Metanephros (tissue), 2 donors: ENCODE results near the gene UQCRC1. TPM values are rescaled to one million over a fixed set of nuclear protein-coding genes. Genes with fewer than 3 reads are reported as not detected.

Experiments used
- small RNA-seq: library from RNA; depleted of rRNA; stranded (forward); fragments of <200 nt; gene quantifications from one replicate; pipeline ENCODE3, GENCODE V24; 2014; ENCODE audit warnings: low replicate concordance
- total RNA-seq: library from RNA; depleted of rRNA; stranded (reverse); fragments of >200 nt; gene quantifications from one replicate; pipeline ENCODE4 v1.2.3, GENCODE V29; 2014

Gene UQCRC1
- 253 TPM for total RNA-seq

GRCh38 chr3:48609088-48610005 lies at the start of gene UQCRC1:
Gene UQCRC1, minus strand, starts transcription at chr3:48609646. Its CDS starts 26 bp downstream, at chr3:48609620.

GRCh38 chr3:48635222-48636021 lies 26.0 kb upstream of the UQCRC1 start, which contains the start of gene SLC26A6:
Gene SLC26A6, minus strand, starts transcription at chr3:48635461. Its CDS starts 68 bp downstream, at chr3:48635393.

GRCh38 chr3:48621461-48621869 lies 12.0 kb upstream of the UQCRC1 start, which contains the start of gene TMEM89:
Gene TMEM89, minus strand, starts transcription at chr3:48621769. Its CDS starts 13 bp downstream, at chr3:48621756.

GRCh38 chr3:48595075-48595525 lies 14.3 kb downstream of the UQCRC1 start, which contains the start of gene COL7A1:
Gene COL7A1, minus strand, starts transcription at chr3:48595329. Its CDS starts 170 bp downstream, at chr3:48595159.

GRCh38 chr3:48563382-48563918 lies 46.0 kb downstream of the UQCRC1 start, which contains the start of gene UCN2:
Gene UCN2, minus strand, starts transcription at chr3:48563781. Its CDS starts 657 bp downstream, at chr3:48563124.

GRCh38 chr3:48556796-48557626 lies 52.4 kb downstream of the UQCRC1 start, which contains the start of gene PFKFB4:
Gene PFKFB4, minus strand, starts transcription at chr3:48556803. Its CDS starts 26 bp downstream, at chr3:48556777.

Small RNA genes lying within 50 kb of the gene (small RNA-seq; reads per million reads assigned to genes)
- gene MIR6823, result not detected

Other genes with a start within 250 kb of the UQCRC1 start
- gene FBXW12, start 237.4 kb downstream of the UQCRC1 start, total RNA-seq, result 0.23 TPM
- gene PLXNB1, start 179.6 kb downstream of the UQCRC1 start, total RNA-seq, result 202 TPM
- 18.6 TPM for gene CCDC51, start 169.5 kb downstream of the UQCRC1 start, total RNA-seq
- gene TMA7, start 169.4 kb downstream of the UQCRC1 start, total RNA-seq, result 106 TPM
- 5.8 TPM for gene ATRIP, start 162.9 kb downstream of the UQCRC1 start, total RNA-seq
- gene SHISA5, start 105.5 kb downstream of the UQCRC1 start, total RNA-seq, result 67.4 TPM
- gene PFKFB4, start 52.8 kb downstream of the UQCRC1 start, total RNA-seq, result 8.2 TPM
- 0.29 TPM for gene UCN2, start 45.9 kb downstream of the UQCRC1 start, total RNA-seq
- 27.4 TPM for gene COL7A1, start 14.3 kb downstream of the UQCRC1 start, total RNA-seq
- gene TMEM89, start 12.1 kb upstream of the UQCRC1 start, total RNA-seq, result not detected
- 25.6 TPM for gene SLC26A6, start 25.8 kb upstream of the UQCRC1 start, total RNA-seq
- 0.70 TPM for gene CELSR3, start 53.2 kb upstream of the UQCRC1 start, total RNA-seq
- 19.3 TPM for gene NCKIPSD, start 76.3 kb upstream of the UQCRC1 start, total RNA-seq
- 111 TPM for gene IP6K2, start 107.6 kb upstream of the UQCRC1 start, total RNA-seq
- 24.2 TPM for gene PRKAR2A, start 238.2 kb upstream of the UQCRC1 start, total RNA-seq